Measurements from ENCODE around the gene PCDHGA5.
"Not testable (repeated sequence)": the region's sequence is repeated elsewhere in the genome, so short reads cannot be mapped to it uniquely, and the experiment has no call there.

PCDHGA5 gene

DNA sequence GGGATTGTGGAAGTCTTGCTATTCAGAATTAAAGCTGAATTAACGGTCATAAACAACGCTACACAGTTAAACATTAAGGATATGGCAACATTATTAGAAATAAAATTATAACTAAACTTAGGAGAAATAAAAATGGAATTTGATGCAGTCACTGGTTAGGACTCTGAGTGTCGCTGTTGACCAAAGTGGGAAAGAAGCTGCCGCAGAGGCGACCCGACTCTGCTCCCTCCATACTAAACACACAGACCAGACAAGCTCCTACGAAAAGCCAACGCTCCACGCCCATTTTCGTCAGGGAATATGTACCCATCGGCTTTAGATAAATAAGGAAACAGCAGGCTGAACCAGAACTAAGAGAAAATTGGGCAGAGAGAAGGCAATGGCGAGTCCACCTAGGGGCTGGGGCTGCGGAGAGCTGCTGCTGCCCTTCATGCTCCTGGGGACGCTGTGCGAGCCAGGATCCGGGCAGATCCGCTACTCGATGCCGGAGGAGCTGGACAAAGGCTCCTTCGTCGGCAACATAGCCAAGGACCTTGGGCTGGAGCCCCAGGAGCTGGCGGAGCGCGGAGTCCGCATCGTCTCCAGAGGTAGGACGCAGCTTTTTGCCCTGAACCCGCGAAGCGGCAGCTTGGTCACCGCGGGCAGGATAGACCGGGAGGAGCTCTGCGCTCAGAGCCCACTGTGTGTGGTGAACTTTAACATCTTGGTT, at the start of gene PCDHGA5:
PCDHGA5 (plus strand) TSS at position 211 of the 709 bp plus-strand sequence; CDS start at position 380, 169 bp downstream.
- H3K4me3 ChIP-seq (ENCODE audit: low read depth, low read length), result no peak within 1 kb of the TSS
- TF ChIP-seq, protein P1, sequence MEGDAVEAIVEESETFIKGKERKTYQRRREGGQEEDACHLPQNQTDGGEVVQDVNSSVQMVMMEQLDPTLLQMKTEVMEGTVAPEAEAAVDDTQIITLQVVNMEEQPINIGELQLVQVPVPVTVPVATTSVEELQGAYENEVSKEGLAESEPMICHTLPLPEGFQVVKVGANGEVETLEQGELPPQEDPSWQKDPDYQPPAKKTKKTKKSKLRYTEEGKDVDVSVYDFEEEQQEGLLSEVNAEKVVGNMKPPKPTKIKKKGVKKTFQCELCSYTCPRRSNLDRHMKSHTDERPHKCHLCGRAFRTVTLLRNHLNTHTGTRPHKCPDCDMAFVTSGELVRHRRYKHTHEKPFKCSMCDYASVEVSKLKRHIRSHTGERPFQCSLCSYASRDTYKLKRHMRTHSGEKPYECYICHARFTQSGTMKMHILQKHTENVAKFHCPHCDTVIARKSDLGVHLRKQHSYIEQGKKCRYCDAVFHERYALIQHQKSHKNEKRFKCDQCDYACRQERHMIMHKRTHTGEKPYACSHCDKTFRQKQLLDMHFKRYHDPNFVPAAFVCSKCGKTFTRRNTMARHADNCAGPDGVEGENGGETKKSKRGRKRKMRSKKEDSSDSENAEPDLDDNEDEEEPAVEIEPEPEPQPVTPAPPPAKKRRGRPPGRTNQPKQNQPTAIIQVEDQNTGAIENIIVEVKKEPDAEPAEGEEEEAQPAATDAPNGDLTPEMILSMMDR (IDR thresholded peaks at IDR 0.05; ENCODE audit: low read depth, low read length), result no peak
- no peak for TF ChIP-seq MYC (IDR thresholded peaks at IDR 0.05; ENCODE audit: low read depth, low read length)
- TF ChIP-seq, protein P2, sequence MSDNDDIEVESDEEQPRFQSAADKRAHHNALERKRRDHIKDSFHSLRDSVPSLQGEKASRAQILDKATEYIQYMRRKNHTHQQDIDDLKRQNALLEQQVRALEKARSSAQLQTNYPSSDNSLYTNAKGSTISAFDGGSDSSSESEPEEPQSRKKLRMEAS (IDR thresholded peaks at IDR 0.05; ENCODE audit: low read depth, low read length), result no peak
- TF ChIP-seq POLR2A (IDR thresholded peaks at IDR 0.05; ENCODE audit: extremely low read depth, insufficient read length), result no peak
- no peak for DNase-seq (ENCODE audit: low read depth)

DNA sequence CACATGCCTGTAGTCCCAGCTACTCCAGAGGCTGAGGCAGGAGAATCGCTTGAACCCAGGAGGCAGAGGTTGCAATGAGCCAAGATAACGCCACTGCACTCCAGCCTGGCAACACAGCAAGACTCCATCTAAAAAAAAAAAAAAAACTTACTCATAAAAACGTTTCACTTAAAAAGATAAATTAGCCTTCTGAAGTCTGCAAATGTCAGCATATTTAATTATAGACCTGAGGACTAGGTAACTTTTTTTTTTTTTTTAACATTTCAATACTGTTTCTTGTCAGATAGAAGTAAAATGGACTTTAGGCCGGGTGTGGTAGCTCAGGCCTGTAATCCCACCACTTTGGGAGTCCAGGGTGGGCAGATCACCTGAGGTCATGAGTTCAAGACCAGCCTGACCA, 47.0 kb upstream of the PCDHGA5 start:
- DNase-seq (ENCODE audit: low read depth); H3K4me3 ChIP-seq (ENCODE audit: low read depth, low read length): not testable (repeated sequence)

DNA sequence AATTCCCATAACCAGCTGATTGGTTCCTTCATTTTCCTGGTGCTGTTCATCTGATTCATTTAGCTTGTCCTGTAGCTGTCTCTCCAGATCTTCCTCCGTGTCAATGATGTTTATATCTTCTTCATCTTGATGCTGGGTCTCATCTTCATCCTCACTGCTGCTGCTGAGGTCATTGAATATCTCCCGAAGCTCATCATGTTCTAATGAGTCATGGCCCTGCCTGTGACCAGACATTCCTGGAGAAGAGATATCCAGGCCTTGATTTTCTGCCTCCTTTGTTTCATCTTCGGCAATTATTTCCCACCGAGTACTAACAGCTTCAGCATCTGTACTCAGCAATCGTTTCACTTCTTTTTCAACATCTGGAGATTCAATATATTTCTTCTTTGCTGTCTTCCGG, 44.8 kb upstream of the PCDHGA5 start:
- no peak for DNase-seq (ENCODE audit: low read depth)
- TF ChIP-seq, protein P2 (IDR thresholded peaks at IDR 0.05; ENCODE audit: low read depth, low read length), result no peak
- peak overlapping the region; percentile 91 for H3K4me3 ChIP-seq (ENCODE audit: low read depth, low read length)

DNA sequence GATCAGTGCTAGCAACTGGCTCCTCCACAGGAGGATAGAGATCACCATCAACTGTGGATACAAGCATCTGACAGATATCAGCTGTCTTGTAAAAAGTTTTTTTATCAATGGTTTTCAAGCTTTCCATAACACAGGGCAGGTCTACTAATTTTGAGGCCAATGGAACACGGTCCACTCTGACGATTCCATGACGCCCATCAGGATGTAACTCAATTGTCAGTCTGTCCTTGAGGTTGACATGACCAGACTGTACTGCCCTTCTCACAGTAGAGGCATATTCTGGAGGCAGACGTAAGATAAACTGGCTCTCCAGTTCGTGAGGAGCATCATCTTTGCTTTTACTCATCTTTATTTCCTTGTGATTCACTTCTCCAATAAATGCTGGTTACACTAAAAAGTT, 44.3 kb upstream of the PCDHGA5 start:
- no peak for DNase-seq (ENCODE audit: low read depth)
- TF ChIP-seq, protein P1 (IDR thresholded peaks at IDR 0.05; ENCODE audit: low read depth, low read length), result no peak
- no peak for TF ChIP-seq MYC (IDR thresholded peaks at IDR 0.05; ENCODE audit: low read depth, low read length)
- TF ChIP-seq, protein P2 (IDR thresholded peaks at IDR 0.05; ENCODE audit: low read depth, low read length), result no peak
- TF ChIP-seq POLR2A (IDR thresholded peaks at IDR 0.05; ENCODE audit: extremely low read depth, insufficient read length), result no peak
- H3K4me3 ChIP-seq (ENCODE audit: low read depth, low read length), result peak overlapping the region; percentile 91

DNA sequence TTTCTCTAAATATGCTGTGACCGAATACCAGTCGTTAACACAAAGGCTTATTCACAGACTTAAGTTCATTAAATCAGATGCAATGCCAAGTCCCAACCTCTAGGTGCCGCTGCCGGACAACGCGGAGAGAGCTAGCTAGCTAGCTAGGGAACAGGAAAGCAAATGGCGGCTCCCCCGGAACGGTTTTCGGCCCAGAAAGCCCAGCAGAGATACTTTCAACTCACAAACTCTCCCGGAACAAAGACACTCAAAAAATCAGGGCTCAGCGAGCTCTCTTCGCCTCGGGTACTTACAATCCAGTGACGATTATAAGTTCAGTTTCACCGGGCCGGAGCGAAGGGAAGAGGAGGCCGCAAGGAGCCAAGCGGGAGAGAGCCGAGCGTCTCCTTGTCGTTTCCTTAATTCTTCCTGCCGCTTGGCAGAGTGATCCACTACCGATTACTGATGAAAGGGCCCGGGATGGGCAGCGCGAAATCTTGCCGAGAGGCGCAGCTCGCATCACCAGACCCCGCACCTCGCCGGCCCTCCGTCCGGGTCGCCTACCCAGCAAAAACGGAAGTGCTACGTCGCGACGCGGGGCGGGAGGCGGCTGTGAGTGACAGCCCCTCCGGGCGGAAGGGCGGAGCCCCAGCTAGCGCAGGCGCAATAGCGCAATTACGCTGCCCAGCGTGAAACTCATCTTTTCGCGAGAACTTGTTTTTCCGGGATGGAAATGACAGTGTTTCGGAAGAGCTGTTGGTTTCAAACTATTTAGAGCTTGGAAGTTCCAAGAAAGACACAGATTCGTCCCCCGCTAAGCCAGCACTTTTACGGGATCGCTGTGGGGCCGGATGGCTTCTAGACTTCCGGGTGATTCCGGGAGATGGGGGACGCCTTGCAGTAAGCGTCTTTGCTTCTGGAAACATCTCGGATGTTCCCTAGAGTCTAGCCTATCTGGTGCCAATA, 43.5 kb upstream of the PCDHGA5 start, which contains the start of gene TAF7:
TAF7 (minus strand) TSS at position 560 of the 945 bp plus-strand sequence. CDS start 740 bp downstream, outside the sequence.
- TF ChIP-seq, protein P2 (IDR thresholded peaks at IDR 0.05; ENCODE audit: low read depth, low read length), result peak; percentile 60
- TF ChIP-seq MYC (IDR thresholded peaks at IDR 0.05; ENCODE audit: low read depth, low read length) (0 out of 2 replicates have a peak, but pooled peaks have one; percentile 25), POLR2A (IDR thresholded peaks at IDR 0.05; ENCODE audit: extremely low read depth, insufficient read length) (peak; percentile 97)
- TF ChIP-seq, protein P1 (IDR thresholded peaks at IDR 0.05; ENCODE audit: low read depth, low read length), result peak; percentile 68
- peak within 1 kb of the TSS; percentile 91 for H3K4me3 ChIP-seq (ENCODE audit: low read depth, low read length)
- peak; percentile 93 for DNase-seq (ENCODE audit: low read depth)

DNA sequence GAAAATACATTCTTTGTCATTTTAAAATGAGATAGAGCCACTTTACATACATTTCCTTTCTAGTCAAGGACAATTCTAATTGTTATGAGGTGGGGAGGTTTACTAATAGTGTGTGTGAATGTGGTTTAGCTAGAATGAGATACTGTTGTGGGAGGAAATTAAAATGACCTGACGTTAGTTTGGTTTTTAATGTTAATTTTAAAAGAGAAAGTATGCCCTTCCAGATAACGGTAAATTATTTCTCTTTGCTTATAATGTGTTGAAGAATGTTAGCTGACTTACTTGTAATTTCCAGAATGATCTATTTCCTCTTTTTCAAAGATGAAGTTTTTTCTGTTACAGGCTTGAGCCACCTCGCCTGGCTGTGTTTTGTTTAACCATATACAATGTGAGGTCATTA, 41.7 kb upstream of the PCDHGA5 start:
- no peak overlapping the region for H3K4me3 ChIP-seq (ENCODE audit: low read depth, low read length)
- DNase-seq (ENCODE audit: low read depth), result no peak
- TF ChIP-seq POLR2A (IDR thresholded peaks at IDR 0.05; ENCODE audit: extremely low read depth, insufficient read length) (no peak), MYC (IDR thresholded peaks at IDR 0.05; ENCODE audit: low read depth, low read length) (no peak)
- TF ChIP-seq, protein P1 (IDR thresholded peaks at IDR 0.05; ENCODE audit: low read depth, low read length), result no peak
- TF ChIP-seq, protein P2 (IDR thresholded peaks at IDR 0.05; ENCODE audit: low read depth, low read length), result no peak

Data from NB4 (cell line).